Tibial artery (tissue), 4 donors: Measurements from ENCODE around the gene SGF29.
"Not testable (repeated sequence)": the region's sequence is repeated elsewhere in the genome, so short reads cannot be mapped to it uniquely, and the experiment has no call there.

Experiments used
- DNase-seq, 2 donors: peaks; one replicate each; pipeline ENCODE4 v3.0.0-alpha.2; 2019
- H3K27ac ChIP-seq, 2 donors: fragments of 200-600 bp; sonication (generic) in 1 of 2; 1 replicate in 1 of 2; 2 replicates in 1 of 2; pipeline ENCODE4 v1.5.1; 2018 to 2019; ENCODE audit warnings: mild to moderate bottlenecking in 1 of 2
- H3K27me3 ChIP-seq, 2 donors: fragments of 200-600 bp; sonication (generic) in 1 of 2; one replicate each; pipeline versions ENCODE4 v1.5.1 to v1.6.0; 2016 to 2019
- H3K36me3 ChIP-seq, 3 donors: fragments of 200-600 bp; sonication (generic) in 2 of 3; one replicate each; pipeline ENCODE4 v1.5.1; 2016 to 2019; ENCODE audit warnings: mild to moderate bottlenecking in 2 of 3
- H3K4me1 ChIP-seq, 4 donors: fragments of 200-600 bp; sonication (generic) in 2 of 4; 1 replicate in 3 of 4; 2 replicates in 1 of 4; pipeline ENCODE4 v1.5.1; 2016 to 2019
- H3K4me3 ChIP-seq, 2 donors: fragments of 200-600 bp; sonication (generic) in 1 of 2; 1 replicate in 1 of 2; 2 replicates in 1 of 2; pipeline ENCODE4 v1.5.1; 2018 to 2019; ENCODE audit warnings: mild to moderate bottlenecking in 2 of 2
- H3K9me3 ChIP-seq, 3 donors: fragments of 200-600 bp; sonication (generic) in 1 of 3; one replicate each; pipeline ENCODE4 v1.5.1; 2016 to 2019
- intact Hi-C: fragments of 100-400 bp; cut with DNase I; formaldehyde crosslinking; loops from one replicate; pipeline ENCODE4 v1.15.0; 2023; ENCODE audit warnings: low total_unique reads
- TF ChIP-seq, protein P1 (sequence below), 2 experiments: fragments of 200-600 bp in 1 of 2; fragments of 450-650 bp in 1 of 2; IDR thresholded peaks; one replicate each; pipeline ENCODE4 v1.5.1; 2017 to 2019; ENCODE audit warnings: antibody characterized with exemption in 2 of 2, mild to moderate bottlenecking in 1 of 2, moderate library complexity in 1 of 2

Gene SGF29

DNA sequence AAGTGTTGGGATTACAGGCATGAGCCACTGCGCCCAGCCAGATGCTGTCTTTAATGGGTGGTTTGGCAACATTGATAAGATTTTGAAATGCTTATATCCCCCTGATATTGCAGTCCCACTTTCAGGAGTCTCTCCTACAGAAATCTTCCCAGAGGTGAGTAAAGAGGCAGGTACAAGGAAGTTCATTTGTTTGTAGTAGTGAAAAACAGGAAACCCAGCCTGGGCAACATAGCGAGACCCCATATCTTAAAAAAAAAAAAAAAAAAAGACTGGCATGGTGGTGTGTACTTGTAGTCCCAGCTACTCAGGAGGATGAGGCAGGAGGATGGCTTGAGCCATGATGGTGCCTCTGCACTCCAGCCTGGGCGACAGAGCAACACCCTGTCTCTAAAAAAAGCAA, 8.7 kb upstream of the SGF29 start:
- Histone ChIP-seq H3K27ac (no peak overlapping the region), H3K4me1 (no peaks in the 10 kb centered on the region), H3K36me3 (no peaks in the 10 kb centered on the region), H3K27me3 (peaks cover 0 to 5% of the 10 kb centered on the region in 2 donors), H3K4me3 (no peak overlapping the region), H3K9me3 (no peaks in the 10 kb centered on the region)
- intact Hi-C loops = no loop called here
- DNase-seq = no peak
- TF ChIP-seq, protein P1, sequence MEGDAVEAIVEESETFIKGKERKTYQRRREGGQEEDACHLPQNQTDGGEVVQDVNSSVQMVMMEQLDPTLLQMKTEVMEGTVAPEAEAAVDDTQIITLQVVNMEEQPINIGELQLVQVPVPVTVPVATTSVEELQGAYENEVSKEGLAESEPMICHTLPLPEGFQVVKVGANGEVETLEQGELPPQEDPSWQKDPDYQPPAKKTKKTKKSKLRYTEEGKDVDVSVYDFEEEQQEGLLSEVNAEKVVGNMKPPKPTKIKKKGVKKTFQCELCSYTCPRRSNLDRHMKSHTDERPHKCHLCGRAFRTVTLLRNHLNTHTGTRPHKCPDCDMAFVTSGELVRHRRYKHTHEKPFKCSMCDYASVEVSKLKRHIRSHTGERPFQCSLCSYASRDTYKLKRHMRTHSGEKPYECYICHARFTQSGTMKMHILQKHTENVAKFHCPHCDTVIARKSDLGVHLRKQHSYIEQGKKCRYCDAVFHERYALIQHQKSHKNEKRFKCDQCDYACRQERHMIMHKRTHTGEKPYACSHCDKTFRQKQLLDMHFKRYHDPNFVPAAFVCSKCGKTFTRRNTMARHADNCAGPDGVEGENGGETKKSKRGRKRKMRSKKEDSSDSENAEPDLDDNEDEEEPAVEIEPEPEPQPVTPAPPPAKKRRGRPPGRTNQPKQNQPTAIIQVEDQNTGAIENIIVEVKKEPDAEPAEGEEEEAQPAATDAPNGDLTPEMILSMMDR (IDR thresholded peaks at IDR 0.05) = no peak

DNA sequence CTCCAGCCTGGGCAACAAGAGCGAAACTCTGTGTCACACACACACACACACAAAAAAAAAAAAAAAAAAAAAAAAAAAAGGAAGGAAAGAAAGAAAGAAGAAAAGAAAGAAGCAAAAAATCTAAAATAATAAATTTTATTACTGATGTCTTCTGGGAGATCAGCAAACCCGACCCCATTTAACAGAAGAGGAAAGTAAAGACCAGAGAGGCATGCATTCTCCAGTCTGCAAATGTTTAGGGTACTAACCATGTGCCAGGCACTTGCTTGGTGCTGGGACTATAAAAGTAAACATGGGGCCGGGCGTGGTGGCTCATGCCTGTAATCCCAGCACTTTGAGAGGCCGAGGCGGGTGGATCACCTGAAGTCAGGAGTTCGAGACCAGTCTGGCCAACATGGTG, 7.8 kb upstream of the SGF29 start:
- intact Hi-C loops, H3K4me1 ChIP-seq, DNase-seq, H3K9me3 ChIP-seq, H3K4me3 ChIP-seq, H3K36me3 ChIP-seq, H3K27me3 ChIP-seq, H3K27ac ChIP-seq: not testable (repeated sequence)

DNA sequence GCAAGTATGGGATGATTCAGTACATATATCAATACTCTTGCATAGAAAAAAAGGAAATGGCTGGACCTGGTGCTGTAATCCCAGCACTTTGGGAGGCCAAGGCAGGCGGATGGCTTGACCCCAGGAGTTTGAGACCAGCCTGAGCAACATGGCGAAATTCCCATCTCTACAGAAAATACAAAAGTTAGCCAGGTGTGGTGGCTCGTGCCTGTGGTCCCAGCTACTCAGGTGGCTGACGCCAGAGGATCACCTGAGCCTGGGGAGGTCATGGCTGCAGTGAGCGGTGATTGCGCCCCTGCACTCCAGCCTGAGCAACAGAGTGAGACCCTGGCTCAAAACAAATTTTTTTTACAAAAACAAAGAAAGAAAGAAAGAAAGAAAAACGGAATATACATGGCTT, 7.1 kb upstream of the SGF29 start:
- TF ChIP-seq, protein P1 (IDR thresholded peaks at IDR 0.05) = no peak
- H3K4me3 ChIP-seq = no peak overlapping the region
- no peaks in the 10 kb centered on the region for H3K9me3 ChIP-seq
- no peak overlapping the region for H3K27ac ChIP-seq
- intact Hi-C loops = no loop called here
- H3K4me1 ChIP-seq = no peaks in the 10 kb centered on the region
- no peaks in the 10 kb centered on the region for H3K36me3 ChIP-seq
- DNase-seq = no peak
- H3K27me3 ChIP-seq = peaks cover 0 to 5% of the 10 kb centered on the region in 2 donors

DNA sequence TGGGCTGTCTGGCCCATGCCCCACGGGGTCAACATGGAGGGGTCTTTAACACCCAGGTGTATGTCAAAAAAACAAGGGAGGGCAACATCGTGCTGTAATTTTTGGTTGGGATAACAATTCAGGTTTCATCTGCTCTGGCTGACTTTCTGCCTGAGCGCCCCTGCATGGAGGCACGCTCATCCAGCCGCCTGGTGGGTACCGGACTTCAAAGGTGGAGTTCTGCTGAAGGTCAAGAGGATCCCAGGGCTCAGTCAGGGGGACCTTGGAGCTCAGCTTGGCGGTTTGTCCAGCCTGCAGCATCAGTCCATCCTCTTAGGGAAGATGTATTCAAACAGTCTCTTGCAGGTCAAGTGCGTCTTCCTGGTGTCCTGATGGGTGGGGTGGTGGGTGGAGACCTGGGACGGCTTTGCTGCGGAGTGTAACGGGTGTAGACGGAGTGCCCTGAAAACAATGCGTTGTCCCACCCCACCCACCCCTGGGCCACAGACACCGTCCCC, 5.4 kb upstream of the SGF29 start:
- H3K36me3 ChIP-seq = no peaks in the 10 kb centered on the region
- H3K4me1 ChIP-seq = peaks cover 0 to 4% (median 2%) of the 10 kb centered on the region in 4 donors
- H3K9me3 ChIP-seq = no peaks in the 10 kb centered on the region
- no peak overlapping the region for H3K4me3 ChIP-seq
- intact Hi-C loops = no loop called here
- peaks cover 0 to 5% of the 10 kb centered on the region in 2 donors for H3K27me3 ChIP-seq
- no peak for DNase-seq
- H3K27ac ChIP-seq = no peak overlapping the region
- TF ChIP-seq, protein P1 (IDR thresholded peaks at IDR 0.05) = no peak

DNA sequence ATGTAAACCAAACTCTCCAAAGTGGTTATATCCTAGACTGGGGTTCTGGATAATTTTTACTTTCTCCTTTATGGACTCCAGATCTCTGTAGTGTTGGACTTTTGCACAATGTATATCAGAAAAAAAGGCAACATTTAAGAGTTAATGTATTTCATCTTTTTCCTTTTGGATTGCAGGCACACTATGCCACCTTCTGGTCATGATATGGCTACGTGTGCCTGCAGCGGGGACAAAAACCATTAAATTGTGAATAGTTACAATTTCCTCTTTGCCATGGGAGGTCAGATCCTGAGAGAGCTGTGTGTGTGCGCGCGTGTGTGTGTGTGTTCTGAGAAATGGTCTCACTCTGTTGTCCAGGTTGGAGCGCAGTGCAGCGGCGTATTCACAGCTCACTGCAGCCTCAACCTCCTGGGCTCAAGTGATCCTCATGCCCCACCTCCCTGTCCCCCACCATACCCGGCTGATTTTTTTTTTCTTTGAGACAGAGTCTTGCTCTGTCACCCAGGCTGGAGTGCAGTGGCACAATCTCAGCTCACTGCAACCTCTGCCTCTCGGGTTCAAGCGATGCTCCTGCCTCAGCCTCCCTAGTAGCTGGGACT, 4.3 kb upstream of the SGF29 start:
- Histone ChIP-seq H3K27me3 (peaks cover 0 to 5% of the 10 kb centered on the region in 2 donors), H3K4me1 (peaks cover 0 to 8% (median 5%) of the 10 kb centered on the region in 4 donors), H3K9me3 (no peaks in the 10 kb centered on the region), H3K36me3 (no peaks in the 10 kb centered on the region), H3K27ac (no peak overlapping the region), H3K4me3 (no peak overlapping the region)
- intact Hi-C loops = no loop called here
- TF ChIP-seq, protein P1 (IDR thresholded peaks at IDR 0.05) = peak; percentile 49
- no peak for DNase-seq

DNA sequence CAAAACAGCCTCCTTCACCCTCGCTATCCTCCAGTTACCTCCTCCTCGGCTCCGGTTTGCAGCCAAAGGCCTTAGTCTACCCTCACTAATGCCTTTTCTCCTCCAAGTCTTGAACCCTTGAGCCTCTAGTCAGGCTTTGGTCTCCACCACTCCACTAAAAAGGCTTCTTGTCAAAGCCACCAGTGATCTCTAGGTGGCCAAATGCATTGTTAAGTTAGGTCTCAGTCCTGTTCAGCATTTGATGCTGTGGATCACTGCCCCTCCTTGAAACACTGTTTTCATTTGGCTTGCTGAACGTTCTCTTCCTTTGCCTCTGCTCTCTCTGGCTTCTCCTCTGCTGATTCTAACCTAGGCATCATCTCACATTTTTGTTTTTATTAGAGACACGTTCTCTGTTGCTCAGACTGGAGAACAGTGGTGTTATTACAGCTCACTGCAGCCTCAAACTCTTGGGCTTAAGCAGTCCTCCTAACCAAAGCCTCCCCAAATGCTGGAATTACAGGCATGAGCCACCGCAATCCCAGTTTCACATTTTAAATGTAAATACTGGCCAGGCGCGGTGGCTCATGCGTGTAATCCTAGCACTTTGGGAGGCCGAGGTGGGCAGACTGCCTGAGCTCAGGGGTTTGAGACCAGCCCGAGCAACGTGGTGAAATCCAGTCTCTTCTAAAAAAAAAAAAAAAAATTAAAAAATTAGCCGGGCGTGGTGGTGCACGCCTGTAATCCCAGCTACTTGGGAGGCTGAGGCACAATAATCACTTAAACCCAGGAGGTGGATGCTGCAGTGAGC, 1.1 kb downstream of the SGF29 start:
- no peaks in the 10 kb centered on the region for H3K27me3 ChIP-seq
- intact Hi-C loops = loop anchor here (10.0 kb wide), 1 partner anchor 270 kb away; the partner anchor contains the start of gene ATXN2L
- H3K9me3 ChIP-seq = no peaks in the 10 kb centered on the region
- H3K36me3 ChIP-seq = peaks cover 13 to 35% (median 14%) of the 10 kb centered on the region in 3 donors
- H3K4me3 ChIP-seq = peak overlapping the region; percentile 62 to 73
- DNase-seq = no peak
- TF ChIP-seq, protein P1 (IDR thresholded peaks at IDR 0.05) = no peak
- H3K27ac ChIP-seq = peak overlapping the region; percentile 92 to 96
- H3K4me1 ChIP-seq = peaks cover 0 to 20% (median 14%) of the 10 kb centered on the region in 4 donors
